HG03432 (cell line): Measurements from ENCODE around the gene OSGEP.

ENCODE experiments used
- ATAC-seq: cut with Tn5 transposase; IDR thresholded peaks from one replicate; pipeline ENCODE4 v1.9.1; 2021; ENCODE audit warnings: mild to moderate bottlenecking, moderate library complexity; ENCODE audit not compliant: unreplicated experiment

OSGEP gene

DNA sequence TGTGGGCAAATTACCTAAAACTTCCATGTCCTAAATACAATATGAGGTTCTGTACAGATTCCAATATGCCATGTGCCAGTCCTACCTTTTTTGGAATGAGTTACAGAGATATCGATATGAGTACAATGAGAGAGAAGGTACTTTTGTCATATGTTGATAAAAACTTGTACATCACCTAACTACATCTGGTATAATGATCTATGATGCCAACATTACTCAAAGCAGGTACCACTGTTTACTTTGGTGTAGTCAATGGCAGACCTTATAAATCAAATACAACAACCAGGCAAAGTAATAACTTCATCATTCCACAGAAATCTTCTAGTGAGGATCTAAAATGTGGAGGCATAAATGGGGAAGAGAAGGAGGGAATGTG, 54.0 kb downstream of the OSGEP start:
- ATAC-seq, result no peak

DNA sequence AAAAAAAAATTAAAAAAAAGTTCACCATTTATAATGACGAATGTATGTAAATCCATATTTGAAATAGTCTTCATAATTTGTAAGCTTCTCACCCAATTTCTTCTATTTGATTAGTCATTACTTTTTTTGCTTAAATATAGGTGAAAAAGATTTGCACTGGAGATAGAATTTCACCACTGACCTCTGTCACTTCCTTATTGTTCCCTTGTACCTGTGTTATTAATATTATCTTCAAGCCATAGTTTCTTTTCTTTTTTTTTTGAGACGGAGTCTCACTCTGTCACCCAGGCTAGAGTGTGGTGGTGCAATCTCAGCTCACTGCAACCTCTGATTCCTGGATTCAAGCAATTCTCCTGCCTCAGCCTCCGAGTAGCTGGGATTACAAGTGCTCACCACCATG, 57.1 kb downstream of the OSGEP start:
- no peak for ATAC-seq
